HL-60/S4 (cell line): ENCODE data around the gene MYO7B.

ENCODE experiments used
- in situ Hi-C: fragments of 300-500 bp; cut with MboI; formaldehyde crosslinking; loops from 2 replicates; pipeline ENCODE4 v1.14.3; 2022; ENCODE audit warnings: low sequenced_read_pairs

MYO7B gene

DNA sequence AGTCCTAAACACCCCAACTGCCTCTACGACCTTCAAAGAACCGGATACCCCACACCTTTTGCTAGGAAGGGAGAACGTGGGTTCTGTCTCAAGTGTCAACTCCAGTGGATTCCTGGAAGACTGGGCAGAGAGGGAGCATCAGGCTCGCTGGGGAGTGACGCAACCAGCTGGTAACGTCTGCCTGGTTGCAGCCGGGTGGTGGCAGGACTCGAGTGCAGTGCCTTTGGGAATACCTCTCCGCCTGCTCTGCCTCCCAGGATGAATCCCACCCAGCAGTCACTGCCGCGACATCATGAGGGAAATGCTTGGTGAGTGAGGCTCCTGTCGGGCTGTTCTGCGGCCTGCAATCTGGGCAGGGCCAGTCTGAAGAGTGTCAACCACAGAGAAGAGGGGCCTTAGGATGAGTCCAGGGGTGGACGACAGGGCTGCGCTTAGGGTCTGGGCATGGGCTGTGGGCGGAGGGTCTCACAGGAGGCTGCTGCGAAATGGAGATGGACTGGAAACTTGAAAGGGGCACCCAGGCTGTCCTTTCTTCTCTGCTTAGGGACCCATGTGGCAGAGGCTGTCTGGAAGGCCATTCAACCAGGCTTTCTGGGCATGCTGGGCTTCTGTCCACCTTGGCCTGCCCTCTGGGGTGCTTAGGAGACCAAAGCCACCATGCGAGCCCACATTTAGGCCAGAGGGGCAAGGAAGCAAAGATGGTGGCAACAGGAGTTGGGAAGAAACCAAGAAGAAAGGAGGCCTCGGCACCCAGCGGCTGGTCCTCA is 123.3 kb downstream of the MYO7B start:
- in situ Hi-C loops = no loop called here

- in situ Hi-C loops = no loop called here
Observed at GRCh38 chr2:127659408-127660290, 124.2 kb downstream of the MYO7B start.

DNA sequence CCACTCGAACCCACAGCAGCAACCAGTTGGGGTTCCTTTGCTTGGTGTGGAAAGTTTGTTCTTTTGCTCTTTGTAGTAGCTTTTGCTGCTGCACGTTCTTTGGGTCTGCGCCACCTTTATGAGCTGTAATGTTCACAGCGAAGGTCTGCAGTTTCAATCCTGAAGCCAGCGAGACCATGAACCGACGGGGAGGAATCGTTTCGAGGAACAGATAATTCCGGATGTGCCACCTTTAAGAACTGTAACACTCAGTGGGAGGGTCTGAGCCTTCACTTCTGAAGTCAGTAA is 124.8 kb downstream of the MYO7B start:
- in situ Hi-C loops = no loop called here

DNA sequence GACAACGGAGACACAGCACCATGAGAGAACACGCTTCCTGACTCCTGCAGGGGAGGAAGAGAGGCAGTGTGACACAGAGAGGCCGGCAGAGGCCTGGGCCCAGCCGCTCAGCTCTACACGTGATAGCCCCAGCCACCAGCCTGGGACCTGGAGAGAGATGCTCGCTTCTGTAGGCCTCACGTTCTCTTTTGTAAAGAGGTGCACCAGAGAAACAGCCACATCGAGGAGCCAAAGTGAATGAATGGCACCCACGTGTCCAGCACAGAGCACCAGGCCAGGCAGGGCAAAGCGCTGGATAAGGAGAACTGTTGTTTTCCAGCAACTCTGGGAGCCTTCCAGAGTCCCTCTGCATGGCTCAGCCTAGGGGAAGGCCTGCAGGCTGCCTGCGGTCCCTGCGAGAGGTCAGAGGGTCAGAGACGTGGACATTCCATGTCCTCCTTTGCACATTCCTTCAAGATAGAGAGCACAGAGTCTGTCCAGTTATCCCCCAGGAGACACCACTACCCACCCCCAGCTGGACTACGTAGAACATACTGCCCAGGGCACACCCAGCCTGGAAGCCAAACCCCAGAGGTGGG is 125.7 kb downstream of the MYO7B start:
- in situ Hi-C loops = no loop called here

DNA sequence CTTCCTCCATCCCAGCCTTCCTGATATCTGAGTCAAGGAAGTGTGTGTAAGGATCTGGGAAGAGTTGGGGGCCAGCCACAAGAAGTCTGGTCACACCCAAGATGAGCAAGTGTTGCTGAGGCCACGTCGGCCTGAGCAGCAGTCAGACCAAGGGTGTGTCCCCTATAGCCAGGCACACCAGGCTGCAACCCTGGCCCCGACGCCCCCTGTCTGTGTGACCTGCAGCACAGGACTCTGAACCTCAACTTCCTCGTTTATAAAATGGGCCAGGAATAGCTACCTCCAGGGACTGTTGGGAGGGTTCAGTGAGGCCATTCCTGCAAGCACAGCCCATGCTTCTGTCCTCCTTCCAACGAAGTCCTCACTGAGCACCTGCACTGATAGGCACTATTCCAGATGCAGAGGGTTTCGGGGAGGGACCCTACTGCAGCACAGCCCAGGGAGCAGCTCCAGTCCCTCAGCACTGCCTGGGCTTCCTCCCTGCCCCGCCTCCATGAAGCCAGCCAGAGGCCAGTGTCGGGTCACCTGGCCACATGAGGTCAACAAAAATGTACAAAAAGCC is 126.5 kb downstream of the MYO7B start:
- in situ Hi-C loops = no loop called here

DNA sequence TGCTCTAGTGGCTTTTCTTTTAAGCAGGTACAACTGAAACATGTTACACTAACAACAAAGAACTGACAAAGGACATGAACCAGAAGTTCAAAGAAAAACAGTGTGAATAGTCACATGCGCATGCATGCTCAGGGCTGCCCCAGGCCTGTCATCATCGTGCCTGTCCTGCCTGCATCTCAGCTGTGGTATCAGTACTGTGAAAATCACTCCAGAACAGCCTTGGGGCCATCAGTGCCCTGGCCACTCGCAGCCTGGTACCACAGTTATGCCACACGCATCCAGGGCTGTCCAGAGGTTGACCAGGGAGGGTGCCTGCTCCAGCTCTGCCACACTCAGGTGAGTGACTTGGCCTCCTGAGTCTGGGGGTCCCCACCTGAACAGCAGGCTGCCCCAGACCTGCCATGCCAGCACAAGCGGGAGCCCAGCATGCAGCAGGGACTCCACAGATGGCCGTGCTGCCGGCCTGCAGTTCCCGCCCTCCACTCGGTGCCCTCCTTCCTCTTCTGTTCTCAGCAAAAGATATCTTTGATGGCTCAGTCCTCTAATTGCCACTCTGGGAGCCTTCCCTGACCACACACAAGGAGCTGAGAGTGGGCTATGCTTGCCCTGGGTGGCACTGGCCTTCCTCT is 127.6 kb downstream of the MYO7B start:
- in situ Hi-C loops = no loop called here

DNA sequence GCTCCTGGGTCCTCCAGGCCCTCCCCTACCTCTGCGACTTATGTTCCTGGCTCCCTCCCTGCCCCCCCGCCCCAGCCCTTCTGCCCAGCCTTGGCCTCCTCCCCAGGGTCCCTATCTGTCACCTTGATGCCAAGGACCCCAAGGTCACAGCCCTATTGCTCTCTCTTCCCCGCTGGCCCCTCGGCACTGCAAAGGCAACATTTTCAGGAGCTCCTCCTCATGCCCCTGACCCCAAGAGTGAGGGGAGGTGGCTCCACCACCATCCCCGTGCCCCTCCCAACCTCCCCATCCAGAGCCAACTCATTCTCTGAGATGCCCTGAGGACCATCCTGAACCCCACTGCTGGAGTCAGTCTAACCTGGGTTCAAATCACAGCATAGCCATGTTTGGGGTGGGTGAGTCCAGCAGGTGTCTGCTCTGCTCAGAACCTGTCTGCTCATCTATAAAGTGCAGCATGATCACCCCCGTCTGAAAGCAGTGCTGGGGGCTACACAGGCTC is 128.1 kb downstream of the MYO7B start:
- in situ Hi-C loops = no loop called here

- in situ Hi-C loops = no loop called here
Observed at GRCh38 chr2:127664065-127664894, 128.8 kb downstream of the MYO7B start.

DNA sequence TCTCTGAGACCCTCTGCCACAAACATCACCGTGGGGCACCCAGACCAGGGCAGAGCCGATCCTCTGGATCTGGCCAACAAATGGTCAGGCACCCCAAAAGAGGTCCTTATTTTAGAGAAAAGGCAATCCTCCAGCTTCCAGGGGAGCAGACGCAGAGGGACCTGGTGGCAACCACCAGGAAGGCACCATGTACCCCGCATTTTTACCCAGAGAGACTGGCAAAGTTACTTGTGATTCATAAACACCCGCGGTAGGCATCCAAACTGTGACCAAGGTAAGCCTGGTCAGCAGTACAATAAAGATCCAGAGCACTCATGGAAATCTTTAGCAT is 129.4 kb downstream of the MYO7B start:
- in situ Hi-C loops = no loop called here

GRCh38 chr2:127665267-127665893 is 129.9 kb downstream of the MYO7B start:
- in situ Hi-C loops = no loop called here

GRCh38 chr2:127669056-127669455 is 133.6 kb downstream of the MYO7B start:
- in situ Hi-C loops = no loop called here

GRCh38 chr2:127670055-127670956 is 134.8 kb downstream of the MYO7B start:
- in situ Hi-C loops = no loop called here

GRCh38 chr2:127670957-127671290 is 135.4 kb downstream of the MYO7B start:
- in situ Hi-C loops = no loop called here

GRCh38 chr2:127671557-127672302 is 136.2 kb downstream of the MYO7B start:
- in situ Hi-C loops = no loop called here

GRCh38 chr2:127672341-127673224 is 137.1 kb downstream of the MYO7B start:
- in situ Hi-C loops = no loop called here

DNA sequence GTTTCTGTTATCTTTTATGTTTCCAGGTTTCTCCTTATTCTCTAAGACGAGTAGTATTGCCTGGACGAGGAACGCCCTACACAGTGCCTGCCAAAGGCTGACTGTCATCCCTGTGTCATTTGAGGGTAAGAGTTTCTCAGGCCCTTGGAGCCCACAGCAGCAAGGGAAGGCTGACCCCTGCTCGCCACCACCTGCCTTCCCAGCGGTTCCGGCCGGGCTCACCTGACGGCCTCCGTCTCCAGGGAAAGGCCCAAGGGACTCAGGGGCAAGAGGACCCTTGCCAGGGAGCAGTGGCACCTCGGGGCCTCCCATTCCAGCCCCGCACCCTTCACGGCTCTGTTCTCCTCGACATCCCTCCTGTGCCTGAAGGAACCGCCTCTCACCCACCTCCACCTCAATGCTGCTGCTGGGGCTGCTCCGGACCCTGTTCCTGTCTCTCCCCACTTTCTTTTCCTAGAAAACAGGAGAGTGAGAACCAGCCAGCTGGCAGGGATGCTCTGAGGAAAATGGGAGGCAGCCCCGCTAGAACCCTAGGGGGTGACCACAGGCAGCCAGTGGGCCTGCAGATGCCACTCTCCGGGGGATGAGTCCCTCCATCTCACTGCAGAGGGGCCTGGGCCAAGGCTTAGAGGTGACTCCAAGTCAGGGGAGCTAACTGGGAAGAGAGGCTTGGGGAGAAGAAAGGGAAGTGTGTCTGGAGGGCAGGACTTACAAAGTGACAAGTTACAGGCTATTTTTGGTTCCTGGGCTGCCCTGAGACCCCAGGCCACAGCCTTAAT is 138.0 kb downstream of the MYO7B start:
- in situ Hi-C loops = no loop called here
